ENCODE data around the gene RNF125. TPM values are rescaled to one million over a fixed set of nuclear protein-coding genes. Genes with fewer than 3 reads are reported as not detected.

RNF125 gene
- total and polyA plus RNA-seq, 2 experiments from 2014 or later: 11.4 to 29.2 TPM

DNA sequence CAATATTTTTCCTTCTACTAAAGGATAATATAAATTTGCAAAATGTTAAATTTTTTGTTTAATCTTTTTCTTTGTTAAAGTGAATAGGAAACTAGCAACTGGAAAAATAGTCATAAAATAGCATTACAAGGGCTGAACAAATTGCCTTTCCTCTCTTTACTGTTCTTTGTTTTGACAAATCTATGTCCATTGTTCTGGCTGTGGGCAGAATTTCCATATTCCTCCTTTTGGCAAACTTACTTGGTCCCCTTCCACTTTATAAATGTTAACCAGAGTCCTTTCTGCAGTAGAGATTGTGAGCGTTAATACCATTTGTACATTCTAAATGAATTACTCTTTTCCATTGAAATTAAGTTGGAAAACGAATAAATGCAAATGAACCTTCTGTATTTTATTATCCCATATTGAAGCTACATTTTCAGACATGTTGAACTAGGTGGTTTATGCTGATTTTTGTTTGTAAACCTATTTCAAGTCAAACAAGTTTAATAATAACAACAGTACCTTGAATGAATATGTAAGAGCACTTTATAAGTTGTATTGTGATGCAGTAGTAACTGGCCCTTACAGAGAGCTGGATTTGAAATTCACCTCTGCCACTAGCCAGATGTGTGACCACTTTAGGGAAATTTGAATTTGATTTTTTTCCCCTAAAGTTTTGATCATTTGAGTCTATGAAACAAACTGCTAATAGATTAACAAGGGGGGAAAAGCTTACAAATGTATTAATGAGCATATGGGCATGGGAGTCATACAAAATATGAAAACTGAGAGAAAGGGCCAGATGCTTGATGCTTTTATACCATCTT is 3.3 kb downstream of the RNF125 start:
- H4K20me1 ChIP-seq (replicated peaks; ENCODE audit: insufficient read depth): no peaks in the 10 kb centered on the region
- peak overlapping the region; percentile 42 for H3K4me3 ChIP-seq
- H3K36me3 ChIP-seq (ENCODE audit: insufficient read depth): no peaks in the 10 kb centered on the region
- no peak overlapping the region for H2AFZ ChIP-seq
- DNase-seq (ENCODE audit: low spot score) (no peak), ATAC-seq (no peak)
- H3K4me2 ChIP-seq: peak overlapping the region; percentile 63
- peaks cover 23% of the 10 kb centered on the region for H3F3A ChIP-seq (replicated peaks; ENCODE audit: low read depth)
- H3K4me1 Mint-ChIP-seq: peaks cover 34% of the 10 kb centered on the region
- peaks cover 19% of the 10 kb centered on the region for H3K27me3 Mint-ChIP-seq (ENCODE audit: insufficient read depth, low read depth, poor library complexity)
- H3K27ac ChIP-seq (ENCODE audit: low read depth): peak overlapping the region; percentile 57
- H3K36me3 Mint-ChIP-seq (ENCODE audit: low read depth): peaks cover 4% of the 10 kb centered on the region; the same call in 2 of the 3 replicates
- no peaks in the 10 kb centered on the region for H3K9me3 Mint-ChIP-seq
- H3K27me3 ChIP-seq (ENCODE audit: insufficient read depth): peaks cover 13% of the 10 kb centered on the region; the same call in 1 of the 2 replicates
- TF ChIP-seq ZNF331 (CRISPR knock-in tag; IDR thresholded peaks at IDR 0.05; ENCODE audit: low read depth): no peak
- TF ChIP-seq NANOG (IDR thresholded peaks at IDR 0.05; ENCODE audit: borderline replicate concordance): peak; percentile 48; the same call in 1 of the 2 replicates
- H3K4me3 Mint-ChIP-seq: peak overlapping the region; percentile 44
- H3K79me2 ChIP-seq (replicated peaks; ENCODE audit: insufficient read depth): peaks cover 40% of the 10 kb centered on the region
- peak overlapping the region; percentile 56 for H3K27ac Mint-ChIP-seq
- H3K9me2 ChIP-seq (ENCODE audit: insufficient read depth): no peaks in the 10 kb centered on the region
- H3K4me1 ChIP-seq (ENCODE audit: insufficient read depth): peaks cover 32% of the 10 kb centered on the region

DNA sequence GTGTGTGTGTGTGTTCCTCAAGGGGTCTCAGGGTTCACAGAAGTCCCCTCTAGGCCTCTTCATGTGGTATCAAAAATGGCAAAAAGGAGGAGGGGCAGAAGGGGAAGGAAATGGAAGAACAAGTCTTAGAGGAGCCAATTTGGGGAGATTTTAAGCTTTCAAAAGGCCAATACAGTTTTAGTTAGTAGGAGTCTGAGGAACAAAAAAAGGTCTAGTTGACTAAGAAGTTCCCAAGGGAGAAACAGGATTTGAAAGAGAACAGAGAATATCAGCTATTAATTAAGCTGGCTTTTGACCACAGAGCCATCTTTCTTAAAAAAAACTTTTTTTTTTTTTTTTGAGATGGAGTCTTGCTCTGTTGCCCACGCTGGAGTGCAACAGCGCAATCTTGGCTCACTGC is 7.1 kb downstream of the RNF125 start:
- Histone ChIP-seq H3K27me3 (ENCODE audit: insufficient read depth) (no peaks in the 10 kb centered on the region), H3K4me1 (ENCODE audit: insufficient read depth) (peaks cover 27% of the 10 kb centered on the region), H2AFZ (no peak overlapping the region), H3K36me3 (ENCODE audit: insufficient read depth) (no peaks in the 10 kb centered on the region), H3K9me2 (ENCODE audit: insufficient read depth) (no peaks in the 10 kb centered on the region), H3K4me3 (no peak overlapping the region), H3K79me2 (replicated peaks; ENCODE audit: insufficient read depth) (peaks cover 34% of the 10 kb centered on the region), H4K20me1 (replicated peaks; ENCODE audit: insufficient read depth) (no peaks in the 10 kb centered on the region), H3K27ac (ENCODE audit: low read depth) (no peak overlapping the region), H3K4me2 (no peak overlapping the region), H3F3A (replicated peaks; ENCODE audit: low read depth) (no peaks in the 10 kb centered on the region; the same call in 1 of the 2 replicates)
- Mint-ChIP-seq H3K27ac (no peak overlapping the region), H3K4me3 (no peak overlapping the region), H3K27me3 (ENCODE audit: insufficient read depth, low read depth, poor library complexity) (peaks cover 7% of the 10 kb centered on the region), H3K4me1 (peaks cover 21% of the 10 kb centered on the region), H3K36me3 (ENCODE audit: low read depth) (no peaks in the 10 kb centered on the region; the same call in 2 of the 3 replicates), H3K9me3 (no peaks in the 10 kb centered on the region)
- no peak for DNase-seq (ENCODE audit: low spot score)
- no peak for ATAC-seq
- TF ChIP-seq ZNF331 (CRISPR knock-in tag; IDR thresholded peaks at IDR 0.05; ENCODE audit: low read depth): no peak
- TF ChIP-seq, protein P1, sequence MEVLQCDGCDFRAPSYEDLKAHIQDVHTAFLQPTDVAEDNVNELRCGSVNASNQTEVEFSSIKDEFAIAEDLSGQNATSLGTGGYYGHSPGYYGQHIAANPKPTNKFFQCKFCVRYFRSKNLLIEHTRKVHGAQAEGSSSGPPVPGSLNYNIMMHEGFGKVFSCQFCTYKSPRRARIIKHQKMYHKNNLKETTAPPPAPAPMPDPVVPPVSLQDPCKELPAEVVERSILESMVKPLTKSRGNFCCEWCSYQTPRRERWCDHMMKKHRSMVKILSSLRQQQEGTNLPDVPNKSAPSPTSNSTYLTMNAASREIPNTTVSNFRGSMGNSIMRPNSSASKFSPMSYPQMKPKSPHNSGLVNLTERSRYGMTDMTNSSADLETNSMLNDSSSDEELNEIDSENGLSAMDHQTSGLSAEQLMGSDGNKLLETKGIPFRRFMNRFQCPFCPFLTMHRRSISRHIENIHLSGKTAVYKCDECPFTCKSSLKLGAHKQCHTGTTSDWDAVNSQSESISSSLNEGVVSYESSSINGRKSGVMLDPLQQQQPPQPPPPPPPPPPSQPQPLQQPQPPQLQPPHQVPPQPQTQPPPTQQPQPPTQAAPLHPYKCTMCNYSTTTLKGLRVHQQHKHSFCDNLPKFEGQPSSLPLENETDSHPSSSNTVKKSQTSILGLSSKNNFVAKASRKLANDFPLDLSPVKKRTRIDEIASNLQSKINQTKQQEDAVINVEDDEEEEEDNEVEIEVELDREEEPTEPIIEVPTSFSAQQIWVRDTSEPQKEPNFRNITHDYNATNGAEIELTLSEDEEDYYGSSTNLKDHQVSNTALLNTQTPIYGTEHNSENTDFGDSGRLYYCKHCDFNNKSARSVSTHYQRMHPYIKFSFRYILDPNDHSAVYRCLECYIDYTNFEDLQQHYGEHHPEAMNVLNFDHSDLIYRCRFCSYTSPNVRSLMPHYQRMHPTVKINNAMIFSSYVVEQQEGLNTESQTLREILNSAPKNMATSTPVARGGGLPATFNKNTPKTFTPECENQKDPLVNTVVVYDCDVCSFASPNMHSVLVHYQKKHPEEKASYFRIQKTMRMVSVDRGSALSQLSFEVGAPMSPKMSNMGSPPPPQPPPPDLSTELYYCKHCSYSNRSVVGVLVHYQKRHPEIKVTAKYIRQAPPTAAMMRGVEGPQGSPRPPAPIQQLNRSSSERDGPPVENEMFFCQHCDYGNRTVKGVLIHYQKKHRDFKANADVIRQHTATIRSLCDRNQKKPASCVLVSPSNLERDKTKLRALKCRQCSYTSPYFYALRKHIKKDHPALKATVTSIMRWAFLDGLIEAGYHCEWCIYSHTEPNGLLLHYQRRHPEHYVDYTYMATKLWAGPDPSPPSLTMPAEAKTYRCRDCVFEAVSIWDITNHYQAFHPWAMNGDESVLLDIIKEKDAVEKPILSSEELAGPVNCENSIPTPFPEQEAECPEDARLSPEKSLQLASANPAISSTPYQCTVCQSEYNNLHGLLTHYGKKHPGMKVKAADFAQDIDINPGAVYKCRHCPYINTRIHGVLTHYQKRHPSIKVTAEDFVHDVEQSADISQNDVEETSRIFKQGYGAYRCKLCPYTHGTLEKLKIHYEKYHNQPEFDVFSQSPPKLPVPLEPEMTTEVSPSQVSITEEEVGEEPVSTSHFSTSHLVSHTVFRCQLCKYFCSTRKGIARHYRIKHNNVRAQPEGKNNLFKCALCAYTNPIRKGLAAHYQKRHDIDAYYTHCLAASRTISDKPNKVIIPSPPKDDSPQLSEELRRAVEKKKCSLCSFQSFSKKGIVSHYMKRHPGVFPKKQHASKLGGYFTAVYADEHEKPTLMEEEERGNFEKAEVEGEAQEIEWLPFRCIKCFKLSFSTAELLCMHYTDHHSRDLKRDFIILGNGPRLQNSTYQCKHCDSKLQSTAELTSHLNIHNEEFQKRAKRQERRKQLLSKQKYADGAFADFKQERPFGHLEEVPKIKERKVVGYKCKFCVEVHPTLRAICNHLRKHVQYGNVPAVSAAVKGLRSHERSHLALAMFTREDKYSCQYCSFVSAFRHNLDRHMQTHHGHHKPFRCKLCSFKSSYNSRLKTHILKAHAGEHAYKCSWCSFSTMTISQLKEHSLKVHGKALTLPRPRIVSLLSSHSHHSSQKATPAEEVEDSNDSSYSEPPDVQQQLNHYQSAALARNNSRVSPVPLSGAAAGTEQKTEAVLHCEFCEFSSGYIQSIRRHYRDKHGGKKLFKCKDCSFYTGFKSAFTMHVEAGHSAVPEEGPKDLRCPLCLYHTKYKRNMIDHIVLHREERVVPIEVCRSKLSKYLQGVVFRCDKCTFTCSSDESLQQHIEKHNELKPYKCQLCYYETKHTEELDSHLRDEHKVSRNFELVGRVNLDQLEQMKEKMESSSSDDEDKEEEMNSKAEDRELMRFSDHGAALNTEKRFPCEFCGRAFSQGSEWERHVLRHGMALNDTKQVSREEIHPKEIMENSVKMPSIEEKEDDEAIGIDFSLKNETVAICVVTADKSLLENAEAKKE (CRISPR knock-in tag; IDR thresholded peaks at IDR 0.05): no peak
- no peak for TF ChIP-seq JUNB (IDR thresholded peaks at IDR 0.05; ENCODE audit: unreplicated experiment)
- no peak for TF ChIP-seq POLR2AphosphoS5 (IDR thresholded peaks at IDR 0.05; ENCODE audit: low read depth)
- TF ChIP-seq, protein P2, sequence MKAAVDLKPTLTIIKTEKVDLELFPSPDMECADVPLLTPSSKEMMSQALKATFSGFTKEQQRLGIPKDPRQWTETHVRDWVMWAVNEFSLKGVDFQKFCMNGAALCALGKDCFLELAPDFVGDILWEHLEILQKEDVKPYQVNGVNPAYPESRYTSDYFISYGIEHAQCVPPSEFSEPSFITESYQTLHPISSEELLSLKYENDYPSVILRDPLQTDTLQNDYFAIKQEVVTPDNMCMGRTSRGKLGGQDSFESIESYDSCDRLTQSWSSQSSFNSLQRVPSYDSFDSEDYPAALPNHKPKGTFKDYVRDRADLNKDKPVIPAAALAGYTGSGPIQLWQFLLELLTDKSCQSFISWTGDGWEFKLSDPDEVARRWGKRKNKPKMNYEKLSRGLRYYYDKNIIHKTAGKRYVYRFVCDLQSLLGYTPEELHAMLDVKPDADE (IDR thresholded peaks at IDR 0.05): no peak
- no peak for TF ChIP-seq ZNF114 (CRISPR knock-in tag; IDR thresholded peaks at IDR 0.05)
- TF ChIP-seq, protein P3, sequence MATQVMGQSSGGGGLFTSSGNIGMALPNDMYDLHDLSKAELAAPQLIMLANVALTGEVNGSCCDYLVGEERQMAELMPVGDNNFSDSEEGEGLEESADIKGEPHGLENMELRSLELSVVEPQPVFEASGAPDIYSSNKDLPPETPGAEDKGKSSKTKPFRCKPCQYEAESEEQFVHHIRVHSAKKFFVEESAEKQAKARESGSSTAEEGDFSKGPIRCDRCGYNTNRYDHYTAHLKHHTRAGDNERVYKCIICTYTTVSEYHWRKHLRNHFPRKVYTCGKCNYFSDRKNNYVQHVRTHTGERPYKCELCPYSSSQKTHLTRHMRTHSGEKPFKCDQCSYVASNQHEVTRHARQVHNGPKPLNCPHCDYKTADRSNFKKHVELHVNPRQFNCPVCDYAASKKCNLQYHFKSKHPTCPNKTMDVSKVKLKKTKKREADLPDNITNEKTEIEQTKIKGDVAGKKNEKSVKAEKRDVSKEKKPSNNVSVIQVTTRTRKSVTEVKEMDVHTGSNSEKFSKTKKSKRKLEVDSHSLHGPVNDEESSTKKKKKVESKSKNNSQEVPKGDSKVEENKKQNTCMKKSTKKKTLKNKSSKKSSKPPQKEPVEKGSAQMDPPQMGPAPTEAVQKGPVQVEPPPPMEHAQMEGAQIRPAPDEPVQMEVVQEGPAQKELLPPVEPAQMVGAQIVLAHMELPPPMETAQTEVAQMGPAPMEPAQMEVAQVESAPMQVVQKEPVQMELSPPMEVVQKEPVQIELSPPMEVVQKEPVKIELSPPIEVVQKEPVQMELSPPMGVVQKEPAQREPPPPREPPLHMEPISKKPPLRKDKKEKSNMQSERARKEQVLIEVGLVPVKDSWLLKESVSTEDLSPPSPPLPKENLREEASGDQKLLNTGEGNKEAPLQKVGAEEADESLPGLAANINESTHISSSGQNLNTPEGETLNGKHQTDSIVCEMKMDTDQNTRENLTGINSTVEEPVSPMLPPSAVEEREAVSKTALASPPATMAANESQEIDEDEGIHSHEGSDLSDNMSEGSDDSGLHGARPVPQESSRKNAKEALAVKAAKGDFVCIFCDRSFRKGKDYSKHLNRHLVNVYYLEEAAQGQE (IDR thresholded peaks at IDR 0.05; ENCODE audit: unreplicated experiment): no peak
- no peak for TF ChIP-seq STAT1 (IDR thresholded peaks at IDR 0.05; ENCODE audit: unreplicated experiment)
- TF ChIP-seq EZH2phosphoT487 (IDR thresholded peaks at IDR 0.05; ENCODE audit: unreplicated experiment): no peak

All from GM23338 (cell line).